PC-3 (cell line): ENCODE measurements around the gene CUEDC1. TPM values are rescaled to one million over a fixed set of nuclear protein-coding genes. Genes with fewer than 3 reads are reported as not detected.

Experiments used
- ATAC-seq: fragments of 200-7000 bp; cut with Tn5 transposase; 2 replicates; pipeline ENCODE4 v1.9.1; 2020; ENCODE audit warnings: mild to moderate bottlenecking, moderate library complexity
- BruUV-seq: library from RNA; stranded (reverse); fragments of 400-500 nt; replicated peaks from 2 replicates; lab custom pipeline; 2021; lab: Mats Ljungman, UMichigan
- CTCF ChIA-PET: fragments of 300-600 bp; sonication (Branson Sonifier 250); formaldehyde crosslinking; loops from one replicate; lab custom pipeline; 2022; ENCODE audit warnings: antibody characterized with exemption; lab: Charles Lee
- POLR2A ChIA-PET: fragments of 300-600 bp; sonication (Branson Sonifier 250); formaldehyde crosslinking; loops from one replicate; lab custom pipeline; 2022; ENCODE audit warnings: antibody characterized with exemption; ENCODE audit not compliant: unreplicated experiment; lab: Charles Lee
- DNase-seq: peaks from one replicate; pipeline ENCODE4 v3.0.0-alpha.2; 2015
- H2AFZ ChIP-seq: fragments of 300-600 bp; sonication (generic); 2 replicates; pipeline ENCODE4 v1.6.0; 2016; ENCODE audit warnings: antibody characterized with exemption, low read length
- H3F3A ChIP-seq: fragments of 300-600 bp; sonication (generic); one replicate; pipeline ENCODE4 v1.6.0; 2017; ENCODE audit warnings: antibody characterized with exemption, low read length, control low read depth, mild to moderate bottlenecking; ENCODE audit not compliant: unreplicated experiment
- H3K27ac ChIP-seq: fragments of 300-600 bp; sonication (generic); 2 replicates; pipeline ENCODE4 v1.5.1; 2016; ENCODE audit warnings: mild to moderate bottlenecking, low read length
- H3K27me3 ChIP-seq: fragments of 300-600 bp; sonication (generic); 2 replicates; pipeline ENCODE4 v1.6.1; 2016; ENCODE audit warnings: low read length, mixed read lengths
- H3K36me3 ChIP-seq: fragments of 300-600 bp; sonication (generic); 2 replicates; pipeline ENCODE4 v1.6.1; 2016; ENCODE audit warnings: low read depth, mixed run types, low read length, mixed read lengths
- H3K4me1 ChIP-seq: fragments of 300-600 bp; sonication (generic); 2 replicates; pipeline ENCODE4 v1.5.1; 2016; ENCODE audit warnings: low read length; ENCODE audit not compliant: insufficient read depth
- H3K4me2 ChIP-seq: fragments of 300-600 bp; sonication (generic); 2 replicates; pipeline ENCODE4 v1.6.0; 2016; ENCODE audit warnings: low read length
- H3K4me3 ChIP-seq: fragments of 300-600 bp; sonication (generic); 2 replicates; pipeline ENCODE4 v1.5.1; 2016; ENCODE audit warnings: mild to moderate bottlenecking, low read length, mixed read lengths
- H3K79me2 ChIP-seq: fragments of 300-600 bp; sonication (generic); 2 replicates; pipeline ENCODE4 v1.6.1; 2017; ENCODE audit warnings: low read length, mixed read lengths
- H3K9ac ChIP-seq: fragments of 300-600 bp; sonication (generic); 2 replicates; pipeline ENCODE4 v1.6.0; 2016; ENCODE audit warnings: mild to moderate bottlenecking, low read length
- H3K9me2 ChIP-seq: fragments of 300-600 bp; sonication (generic); replicated peaks from 2 replicates; pipeline ENCODE4 v1.6.1; 2016; ENCODE audit warnings: mixed run types, low read length, mixed read lengths
- H3K9me3 ChIP-seq: fragments of 300-600 bp; sonication (generic); 2 replicates; pipeline ENCODE4 v1.6.1; 2016; ENCODE audit warnings: low read length, mixed read lengths
- H4K20me1 ChIP-seq: fragments of 300-600 bp; sonication (generic); 2 replicates; pipeline ENCODE4 v1.6.1; 2016; ENCODE audit warnings: low read length, mixed read lengths
- CTCF ChIP-seq: fragments of 300-600 bp; sonication (generic); conservative IDR thresholded peaks from 2 replicates; pipeline ENCODE4 v1.5.1; 2017; ENCODE audit warnings: antibody characterized with exemption, low read depth, mild to moderate bottlenecking, low read length
- EZH2 ChIP-seq: fragments of 300-600 bp; sonication (generic); IDR thresholded peaks from one replicate; pipeline ENCODE4 v1.6.1; 2017; ENCODE audit warnings: antibody characterized with exemption, mild to moderate bottlenecking, low read length; ENCODE audit not compliant: unreplicated experiment
- EZH2phosphoT487 ChIP-seq: fragments of 300-600 bp; sonication (generic); IDR thresholded peaks from 2 replicates; pipeline ENCODE4 v1.6.1; 2018; ENCODE audit warnings: mild to moderate bottlenecking, antibody characterized with exemption, low read length, borderline replicate concordance
- intact Hi-C: fragments of 100-400 bp; cut with micrococcal nuclease; formaldehyde crosslinking; loops from 2 replicates; pipeline ENCODE4 v1.9.0; 2023
- total RNA-seq: library from RNA; depleted of rRNA; stranded (reverse); fragments of >200 nt; gene quantifications from 2 replicates; pipeline ENCODE4 v1.2.3, GENCODE V29; 2014

Gene CUEDC1
- total RNA-seq, 1 experiment from 2014 or later = 31.6 TPM

GRCh38 chr17:57920916-57921703 lies 34.1 kb downstream of the CUEDC1 start:
- no TSS peak for BruUV-seq
- Histone ChIP-seq H3K36me3 (no peaks in the 10 kb centered on the region), H3K4me3 (no peak overlapping the region), H2AFZ (no peak overlapping the region), H3K9ac (no peak overlapping the region), H3K4me2 (no peak overlapping the region), H3K27me3 (no peaks in the 10 kb centered on the region), H3K4me1 (peaks cover 50% of the 10 kb centered on the region), H4K20me1 (no peaks in the 10 kb centered on the region), H3K9me3 (no peaks in the 10 kb centered on the region), H3K79me2 (peaks cover 56% of the 10 kb centered on the region), H3K9me2 (no peaks in the 10 kb centered on the region; the same call in 1 of the 2 replicates), H3F3A (no peaks in the 10 kb centered on the region), H3K27ac (no peak overlapping the region)
- DNase-seq = no peak
- ATAC-seq = no peak
- CTCF ChIA-PET = no interaction called here
- POLR2A ChIA-PET = interaction anchor here (0.6 to 0.7 kb wide), 2 partner anchors 14 to 29 kb away, joined by 3 to 5 read pairs; no protein-coding TSS in a partner anchor
- no peak for TF ChIP-seq EZH2
- TF ChIP-seq EZH2phosphoT487 = no peak
- no peak for TF ChIP-seq CTCF
- intact Hi-C loops = no loop called here

GRCh38 chr17:57919918-57920317 lies 35.3 kb downstream of the CUEDC1 start:
- CTCF ChIA-PET = no interaction called here
- Histone ChIP-seq H3K4me1 (peaks cover 50% of the 10 kb centered on the region), H2AFZ (no peak overlapping the region), H3K9ac (no peak overlapping the region), H3K4me3 (no peak overlapping the region), H3K79me2 (peaks cover 51% of the 10 kb centered on the region), H4K20me1 (no peaks in the 10 kb centered on the region), H3K9me2 (no peaks in the 10 kb centered on the region; the same call in 1 of the 2 replicates), H3K9me3 (no peaks in the 10 kb centered on the region), H3K27ac (no peak overlapping the region), H3K4me2 (no peak overlapping the region), H3F3A (no peaks in the 10 kb centered on the region), H3K27me3 (no peaks in the 10 kb centered on the region), H3K36me3 (no peaks in the 10 kb centered on the region)
- no TSS peak for BruUV-seq
- no peak for DNase-seq
- ATAC-seq = no peak
- POLR2A ChIA-PET = interaction anchor here (0.6 kb wide), 1 partner anchor 20 kb away, joined by 4 read pairs; no protein-coding TSS in a partner anchor
- no peak for TF ChIP-seq EZH2phosphoT487
- no peak for TF ChIP-seq EZH2
- no peak for TF ChIP-seq CTCF
- intact Hi-C loops = loop anchor here (2.0 kb wide), 2 partner anchors 27 to 29 kb away; no protein-coding TSS in a partner anchor
